Heart left ventricle (tissue), 16 donors: ENCODE data around the gene SMPD3. TPM values are rescaled to one million over a fixed set of nuclear protein-coding genes. Genes with fewer than 3 reads are reported as not detected.

Experiments used
- ATAC-seq, 4 donors: fragments of 200-7000 bp; cut with Tn5 transposase; one replicate each; pipeline ENCODE4 v1.9.1; 2020 to 2022; ENCODE audit warnings: moderate library complexity in 4 of 4, mild to moderate bottlenecking in 3 of 4, moderate number of reproducible peaks in 1 of 4
- DNase-seq, 5 donors: peaks; one replicate each; pipeline ENCODE4 v3.0.0-alpha.2; 2020
- H3K27ac ChIP-seq, 12 donors: fragments of 200-600 bp; sonication (generic) in 4 of 12; one replicate each; pipeline versions ENCODE4 v1.5.0 to v1.8.0; 2016 to 2022; ENCODE audit warnings: mild to moderate bottlenecking in 2 of 12
- H3K27me3 ChIP-seq, 9 donors: fragments of 200-600 bp; sonication (generic) in 2 of 9; one replicate each; pipeline versions ENCODE4 v1.5.1 to v1.8.0; 2016 to 2022; ENCODE audit warnings: mild to moderate bottlenecking in 3 of 9
- H3K36me3 ChIP-seq, 9 donors: fragments of 200-600 bp; sonication (generic) in 2 of 9; one replicate each; pipeline versions ENCODE4 v1.5.0 to v1.8.0; 2018 to 2022; ENCODE audit warnings: mild to moderate bottlenecking in 2 of 9
- H3K4me1 ChIP-seq, 12 donors: fragments of 200-600 bp; sonication (generic) in 4 of 12; one replicate each; pipeline versions ENCODE4 v1.5.0 to v1.8.0; 2016 to 2022; ENCODE audit warnings: mild to moderate bottlenecking in 3 of 12
- H3K4me3 ChIP-seq, 12 donors: fragments of 200-600 bp; sonication (generic) in 4 of 12; one replicate each; pipeline versions ENCODE4 v1.5.0 to v1.8.0; 2017 to 2022; ENCODE audit warnings: mild to moderate bottlenecking in 9 of 12, moderate library complexity in 4 of 12
- H3K9me3 ChIP-seq, 12 donors: fragments of 200-600 bp; sonication (generic) in 4 of 12; one replicate each; pipeline versions ENCODE4 v1.5.0 to v1.8.0; 2016 to 2022; ENCODE audit warnings: mild to moderate bottlenecking in 1 of 12
- CTCF ChIP-seq, 12 donors: fragments of 200-600 bp; sonication (generic) in 4 of 12; IDR thresholded peaks; one replicate each; pipeline versions ENCODE4 v1.5.0 to v1.8.0; 2018 to 2022; ENCODE audit warnings: antibody characterized with exemption in 12 of 12, mild to moderate bottlenecking in 5 of 12
- POLR2A ChIP-seq, 2 donors: fragments of 450-650 bp; IDR thresholded peaks; one replicate each; pipeline ENCODE4 v1.6.1; 2017; ENCODE audit warnings: antibody characterized with exemption in 2 of 2, mild to moderate bottlenecking in 2 of 2, moderate library complexity in 2 of 2
- WGBS, 4 donors: extraction: QIAGEN DNeasy Blood & Tissue Kit in 2 of 4; methylation state at CpG; one replicate each; pipeline versions ENCODE4 v1.1.5 to v1.1.7; 2013 to 2018; 5-methylcytosine and 5-hydroxymethylcytosine counted together
- intact Hi-C, 10 donors: fragments of 100-400 bp; cut with DNase I; formaldehyde crosslinking; loops; one replicate each; pipeline versions ENCODE4 v1.11.1 to v1.14.2; 2022
- polyA plus RNA-seq, 2 donors: library from polyadenylated mRNA; stranded (reverse); fragments of 200-250 nt; gene quantifications; one replicate each; pipeline ENCODE4 v1.2.3, GENCODE V29; 2013
- total RNA-seq, 9 donors: library from RNA; depleted of rRNA in 2 of 9; stranded (reverse); fragments of >200 nt in 2 of 9; fragmentation: NEBNext Ultra II Directional in 3 of 9; extraction: Animal tissue kit (Norgen Biotek cat#: 25700) in 3 of 9; gene quantifications; one replicate each; pipeline versions ENCODE4 v1.1.0 to v1.2.4, GENCODE V29; 2016 to 2023
- donor health status: ischemic (EF 13 %, LVEDD 7.1; RV severe dilation, severe dysfunction).
- donor health status: healthy with polysubstance abuse.
- donor health status: DM: no; HTN: yes; CAD: no.
- donor health status: DM: no; HTN: no; CAD: no.
- donor health status: ischemic (EF 25% LVEDD 6.9; RV normal size, moderate dysfunction).
- donor health status: ischemic (EF 25% LVEDD 5.7; RV mildly dilated, moderate dysfunction).
- donor health status: healthy.
- donor health status: DM: yes; HTN: yes; CAD: no.
- donor health status: ischemic (EF 35%, LVEDD 5.7; RV mildly dilated, moderate dysfunction).
- donor health status: nonischemic (EF 11% LVEDD 7.7; RV severe dilation, severe dysfunction).
- donor health status: DM: yes; HTN: yes; CAD: no.
- donor health status: PGD.
- donor health status: ischemic (EF 29% LVEDD 5.4; RV normal size, mild dysfunction).
- donor health status: nonischemic (EF 23%, LVEDD 6.1; RV moderate dilation, normal function).

The SMPD3 gene
- total and polyA plus RNA-seq, 11 donors: 0.07 to 14.4 (median 0.17) TPM; not detected in 3

GRCh38 chr16:68411086-68411485 is 37.2 kb downstream of the SMPD3 start:
- 86 to 100% (median 91%) methylated on average over 1 to 2 of the region's 2 CpGs for WGBS, 4 donors
- H3K36me3 ChIP-seq: no peaks in the 10 kb centered on the region

GRCh38 chr16:68408967-68409366 is 39.3 kb downstream of the SMPD3 start:
- WGBS, 4 donors: 46 to 56% (median 53%) methylated on average over 6 of the region's 6 CpGs

More at GRCh38 chr16:68411086-68411485, 37.2 kb downstream of the SMPD3 start:
- intact Hi-C loops: no loop called here
- no peaks in the 10 kb centered on the region for H3K4me1 ChIP-seq
- peaks cover 0 to 24% (median 0%) of the 10 kb centered on the region in 9 donors for H3K27me3 ChIP-seq
- ATAC-seq: no peak
- DNase-seq: no peak
- H3K9me3 ChIP-seq: no peaks in the 10 kb centered on the region
- H3K4me3 ChIP-seq: no peak overlapping the region
- no peak for TF ChIP-seq POLR2A (IDR thresholded peaks at IDR 0.05)
- no peak for TF ChIP-seq CTCF (IDR thresholded peaks at IDR 0.05)
- no peak overlapping the region for H3K27ac ChIP-seq

GRCh38 chr16:68408428-68408827 is 39.9 kb downstream of the SMPD3 start:
- H3K4me1 ChIP-seq: no peaks in the 10 kb centered on the region
- 88 to 96% (median 91%) methylated on average over 1 of the region's 1 CpG for WGBS, 4 donors
- no peak overlapping the region for H3K27ac ChIP-seq
- TF ChIP-seq CTCF (IDR thresholded peaks at IDR 0.05): no peak
- no peaks in the 10 kb centered on the region for H3K9me3 ChIP-seq
- ATAC-seq (no peak), DNase-seq (no peak)
- peaks cover 0 to 24% (median 0%) of the 10 kb centered on the region in 9 donors for H3K27me3 ChIP-seq
- H3K4me3 ChIP-seq: no peak overlapping the region
- no peaks in the 10 kb centered on the region for H3K36me3 ChIP-seq
- intact Hi-C loops: loop anchor here in 1 of 10 donors (10.0 kb wide), 1 partner anchor 96 kb away; no protein-coding TSS in a partner anchor

More at GRCh38 chr16:68408967-68409366, 39.3 kb downstream of the SMPD3 start:
- H3K4me3 ChIP-seq: no peak overlapping the region
- ATAC-seq (peak in 1 of 4 donors; percentile 16), DNase-seq (no peak)
- H3K9me3 ChIP-seq: no peaks in the 10 kb centered on the region
- H3K27me3 ChIP-seq: peaks cover 0 to 24% (median 0%) of the 10 kb centered on the region in 9 donors
- no peaks in the 10 kb centered on the region for H3K36me3 ChIP-seq
- intact Hi-C loops: loop anchor here in 1 of 10 donors (10.0 kb wide), 1 partner anchor 96 kb away; no protein-coding TSS in a partner anchor
- no peak overlapping the region for H3K27ac ChIP-seq
- TF ChIP-seq POLR2A (IDR thresholded peaks at IDR 0.05): no peak
- TF ChIP-seq CTCF (IDR thresholded peaks at IDR 0.05): no peak
- no peaks in the 10 kb centered on the region for H3K4me1 ChIP-seq

- TF ChIP-seq CTCF (IDR thresholded peaks at IDR 0.05) (no peak), POLR2A (IDR thresholded peaks at IDR 0.05) (no peak)
- Histone ChIP-seq H3K4me3 (no peak overlapping the region), H3K36me3 (no peaks in the 10 kb centered on the region), H3K27me3 (peaks cover 0 to 24% (median 0%) of the 10 kb centered on the region in 9 donors), H3K27ac (no peak overlapping the region), H3K9me3 (no peaks in the 10 kb centered on the region), H3K4me1 (no peaks in the 10 kb centered on the region)
- intact Hi-C loops: loop anchor here in 1 of 10 donors (10.0 kb wide), 1 partner anchor 98 kb away; no protein-coding TSS in a partner anchor
- 61 to 68% (median 67%) methylated on average over 17 of the region's 17 CpGs for WGBS, 4 donors
- DNase-seq: no peak
- ATAC-seq: no peak
Observed at GRCh38 chr16:68406458-68407152, 41.7 kb downstream of the SMPD3 start.
